ENCODE measurements around the gene CPVL. TPM values are rescaled to one million over a fixed set of nuclear protein-coding genes. Genes with fewer than 3 reads are reported as not detected.
A peak's percentile ranks its signal among the peaks of the same experiment; 100 is the strongest.

CPVL gene
- polyA plus RNA-seq, 1 donor from 2014 or later, result 1.6 TPM

DNA sequence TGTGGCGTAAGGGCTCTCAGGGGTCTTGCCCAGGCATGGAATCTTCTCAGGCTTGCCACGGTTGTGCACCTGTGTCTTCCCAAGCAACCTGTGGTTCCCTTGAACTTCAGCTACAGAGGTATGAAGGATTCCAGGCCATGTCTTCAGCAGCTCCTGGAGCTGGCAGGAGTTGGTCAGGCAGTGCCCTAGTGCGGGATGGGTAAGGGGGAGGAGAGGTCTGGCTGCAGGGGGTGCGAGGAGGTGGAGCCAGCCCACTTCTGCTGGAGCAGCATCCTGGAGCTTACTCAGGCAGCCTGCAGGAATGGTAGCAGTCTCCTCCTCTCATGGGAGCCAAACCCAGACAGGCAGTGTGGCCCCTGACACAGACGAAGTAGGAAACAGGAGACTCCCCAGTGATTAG is 184.4 kb downstream of the CPVL start:
- Mint-ChIP-seq H3K4me3 (no peak overlapping the region), H3K4me1 (peaks cover 0 to 5% (median 4%) of the 10 kb centered on the region in 3 donors), H3K27me3 (peaks cover 20% of the 10 kb centered on the region), H3K9me3 (peaks cover 0 to 5% (median 0%) of the 10 kb centered on the region in 3 donors), H3K27ac (no peak overlapping the region), H3K36me3 (no peaks in the 10 kb centered on the region)

DNA sequence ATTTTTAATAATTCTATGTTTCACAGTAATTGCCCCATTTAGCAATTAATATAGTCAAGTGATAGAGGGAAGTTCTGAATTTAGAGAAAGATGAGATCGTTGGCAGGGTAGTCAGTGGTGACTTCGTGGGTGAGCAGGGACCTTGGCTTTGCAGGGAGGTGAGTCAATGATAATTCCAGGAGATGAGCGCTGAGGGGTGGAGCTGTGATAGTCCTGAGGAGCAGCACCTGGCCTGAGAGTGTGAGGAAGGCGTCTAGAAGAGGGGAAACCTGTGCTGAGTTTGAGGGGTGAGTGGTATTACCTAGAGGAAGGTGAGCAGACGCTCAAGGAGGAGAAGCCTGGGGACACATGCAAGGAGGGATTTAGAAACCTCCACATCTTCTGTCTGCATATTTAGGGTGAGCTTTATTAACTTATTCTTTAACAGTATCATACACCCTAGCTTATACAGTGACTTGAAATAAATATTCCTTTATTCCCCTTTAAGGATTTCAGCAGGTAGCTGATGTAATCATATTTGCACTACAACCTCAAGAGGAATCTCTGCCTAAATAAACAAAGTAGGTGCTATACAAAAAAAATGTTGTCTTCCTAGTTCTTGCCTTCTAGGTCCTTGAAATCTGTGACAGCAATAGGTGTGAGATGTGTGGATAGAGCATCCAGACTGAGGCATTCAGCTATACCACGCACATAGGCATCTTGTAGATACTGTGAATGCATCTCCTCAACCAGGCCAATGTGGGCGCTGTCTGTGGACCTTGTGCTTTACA is 186.1 kb downstream of the CPVL start:
- Mint-ChIP-seq H3K27ac (no peak overlapping the region), H3K36me3 (no peaks in the 10 kb centered on the region), H3K4me1 (peaks cover 0 to 5% (median 4%) of the 10 kb centered on the region in 3 donors), H3K9me3 (peaks cover 0 to 3% (median 0%) of the 10 kb centered on the region in 3 donors), H3K4me3 (no peak overlapping the region), H3K27me3 (peaks cover 26% of the 10 kb centered on the region)

DNA sequence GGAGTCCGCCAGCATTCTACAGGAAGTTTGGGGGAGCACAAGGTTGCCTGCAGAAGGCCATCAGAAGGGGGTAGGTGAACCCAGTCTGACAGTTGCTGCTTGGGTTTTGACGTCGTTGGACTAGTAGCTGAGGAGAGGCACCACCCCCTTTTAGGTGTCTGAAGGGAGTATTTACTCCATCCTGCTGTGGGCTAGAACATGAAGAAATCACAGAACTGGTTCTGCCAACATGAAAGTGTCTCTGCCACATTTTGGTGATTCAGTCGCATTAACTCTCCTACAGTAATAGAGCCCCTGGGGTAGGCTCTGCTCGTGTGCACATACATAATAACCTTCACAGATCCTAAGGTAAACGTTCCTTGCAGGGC is 187.4 kb downstream of the CPVL start:
- peaks cover 0 to 7% (median 4%) of the 10 kb centered on the region in 3 donors for H3K4me1 Mint-ChIP-seq
- no peak overlapping the region for H3K27ac Mint-ChIP-seq
- peak overlapping the region in 2 of 4 donors; percentile 8 to 59 for H3K4me3 Mint-ChIP-seq
- peaks cover 0 to 3% (median 0%) of the 10 kb centered on the region in 3 donors for H3K9me3 Mint-ChIP-seq
- no peaks in the 10 kb centered on the region for H3K36me3 Mint-ChIP-seq
- peaks cover 35% of the 10 kb centered on the region for H3K27me3 Mint-ChIP-seq

DNA sequence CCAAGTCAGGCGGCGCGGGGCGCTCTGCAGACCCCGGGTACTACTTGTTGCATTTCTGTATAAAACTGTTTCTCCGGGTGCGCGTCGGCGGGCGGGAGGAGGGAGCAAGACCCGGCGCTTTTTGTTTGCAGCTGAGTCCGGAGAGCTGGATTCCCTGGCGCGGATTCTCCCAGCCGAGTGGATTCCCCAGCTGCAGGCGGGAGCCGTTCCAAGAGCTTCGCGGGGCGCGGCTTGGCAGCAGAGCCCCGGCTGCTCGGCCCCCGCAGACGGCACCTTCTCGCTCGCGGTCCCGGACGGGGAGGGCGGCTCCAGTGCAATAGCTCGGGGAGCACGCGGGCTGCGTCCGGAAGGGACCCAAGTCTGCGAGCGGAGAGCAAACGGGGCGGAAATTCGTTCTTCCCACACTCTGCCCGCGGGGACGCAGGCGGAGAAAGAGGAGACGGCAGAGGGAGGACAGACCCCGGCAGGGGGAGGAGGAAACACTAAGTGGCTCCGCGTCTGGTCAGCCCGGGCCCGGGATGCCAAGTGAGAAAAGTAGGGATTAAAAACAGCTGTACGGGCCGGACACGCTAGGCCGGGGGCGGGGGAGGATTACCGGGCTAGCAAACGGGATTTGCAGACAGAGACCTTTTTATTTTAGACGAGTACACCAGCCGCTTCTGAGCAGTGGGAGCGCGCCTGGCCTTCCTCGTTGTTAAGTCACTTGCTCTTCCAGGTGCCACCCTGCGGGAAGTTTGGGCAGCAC is 187.9 kb downstream of the CPVL start, which contains the start of gene TRIL:
TSS of gene TRIL (minus strand) at position 96 of the 745 bp plus-strand sequence. CDS start 284 bp downstream, outside the sequence.
- H3K4me1 Mint-ChIP-seq, result peaks cover 0 to 7% (median 4%) of the 10 kb centered on the region in 3 donors
- peaks cover 36% of the 10 kb centered on the region for H3K27me3 Mint-ChIP-seq
- no peaks in the 10 kb centered on the region for H3K36me3 Mint-ChIP-seq
- H3K27ac Mint-ChIP-seq, result peak within 1 kb of the TSS in 2 of 3 donors; percentile 28 to 63
- peak within 1 kb of the TSS; percentile 2 to 70 (median 8) for H3K4me3 Mint-ChIP-seq
- H3K9me3 Mint-ChIP-seq, result peaks cover 0 to 3% (median 0%) of the 10 kb centered on the region in 3 donors

DNA sequence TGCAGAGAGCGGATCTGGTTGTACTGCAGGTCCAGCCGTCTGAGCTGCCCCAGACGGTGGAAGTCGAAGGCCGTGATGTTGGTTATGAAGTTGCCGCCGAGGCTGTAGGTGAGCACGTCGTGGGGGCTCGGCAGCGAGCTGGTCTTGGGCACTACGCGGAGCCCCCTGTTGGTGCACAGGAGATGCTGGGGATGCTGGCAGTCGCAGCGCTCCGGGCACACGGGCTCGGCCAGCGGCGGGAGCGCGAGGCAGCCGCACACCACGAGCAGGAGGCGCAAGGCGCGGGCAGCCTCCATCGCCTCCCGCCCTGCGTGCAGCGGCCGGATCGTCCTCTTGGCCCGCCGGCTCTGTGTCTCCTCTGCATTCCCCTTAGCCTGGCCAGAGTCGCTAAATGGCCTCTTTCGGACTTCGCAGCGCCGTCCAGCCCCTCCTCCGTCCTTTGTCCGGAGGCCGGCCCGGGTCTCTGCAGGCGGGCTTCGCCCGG is 188.5 kb downstream of the CPVL start:
- peak overlapping the region in 1 of 3 donors; percentile 28 for H3K27ac Mint-ChIP-seq

DNA sequence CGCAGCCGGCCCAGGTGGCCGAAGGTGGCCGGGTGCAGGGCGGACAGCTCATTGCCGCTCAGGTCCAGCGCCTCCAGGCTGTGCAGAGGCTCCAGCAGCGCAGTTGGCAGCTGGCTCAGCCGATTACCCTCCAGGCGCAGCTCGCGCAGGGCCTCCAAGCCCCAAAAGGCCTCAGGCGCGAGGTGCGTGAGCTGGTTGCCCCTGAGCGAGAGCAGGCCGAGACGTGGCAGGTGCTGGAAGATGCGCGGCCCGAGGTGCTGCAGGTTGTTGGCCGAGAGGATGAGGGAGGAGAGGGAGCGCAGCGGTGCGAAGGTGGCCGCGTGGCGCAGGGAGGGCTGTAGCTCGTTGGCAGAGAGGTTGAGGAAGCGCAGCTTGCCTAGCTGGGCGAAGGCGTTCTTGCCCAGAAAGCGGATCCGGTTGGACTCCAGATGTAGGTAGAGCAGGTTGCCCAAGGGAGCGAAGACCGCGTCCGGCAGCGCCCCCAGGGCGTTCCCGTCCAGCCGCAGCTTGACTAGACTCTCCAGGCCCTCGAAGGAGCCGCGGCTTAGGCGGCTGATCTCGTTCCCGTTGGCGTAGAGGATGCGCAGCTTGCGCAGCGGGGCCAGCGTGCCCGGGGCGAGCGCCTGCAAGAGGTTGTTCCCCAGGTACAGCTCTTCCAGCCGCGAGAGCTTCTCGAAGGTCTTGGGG is 189.1 kb downstream of the CPVL start:
- Mint-ChIP-seq H3K4me3 (peak overlapping the region in 3 of 4 donors; percentile 2 to 70 (median 7)), H3K36me3 (no peaks in the 10 kb centered on the region), H3K27ac (peak overlapping the region in 2 of 3 donors; percentile 28 to 63), H3K27me3 (peaks cover 47% of the 10 kb centered on the region), H3K9me3 (peaks cover 0 to 3% (median 0%) of the 10 kb centered on the region in 3 donors), H3K4me1 (peaks cover 0 to 7% (median 4%) of the 10 kb centered on the region in 3 donors)

More for the DNA sequence above, 188.5 kb downstream of the CPVL start:
- peaks cover 0 to 7% (median 4%) of the 10 kb centered on the region in 3 donors for H3K4me1 Mint-ChIP-seq
- H3K36me3 Mint-ChIP-seq, result no peaks in the 10 kb centered on the region
- H3K9me3 Mint-ChIP-seq, result peaks cover 0 to 3% (median 0%) of the 10 kb centered on the region in 3 donors
- peaks cover 42% of the 10 kb centered on the region for H3K27me3 Mint-ChIP-seq
- H3K4me3 Mint-ChIP-seq, result peak overlapping the region in 2 of 4 donors; percentile 2 to 65

DNA sequence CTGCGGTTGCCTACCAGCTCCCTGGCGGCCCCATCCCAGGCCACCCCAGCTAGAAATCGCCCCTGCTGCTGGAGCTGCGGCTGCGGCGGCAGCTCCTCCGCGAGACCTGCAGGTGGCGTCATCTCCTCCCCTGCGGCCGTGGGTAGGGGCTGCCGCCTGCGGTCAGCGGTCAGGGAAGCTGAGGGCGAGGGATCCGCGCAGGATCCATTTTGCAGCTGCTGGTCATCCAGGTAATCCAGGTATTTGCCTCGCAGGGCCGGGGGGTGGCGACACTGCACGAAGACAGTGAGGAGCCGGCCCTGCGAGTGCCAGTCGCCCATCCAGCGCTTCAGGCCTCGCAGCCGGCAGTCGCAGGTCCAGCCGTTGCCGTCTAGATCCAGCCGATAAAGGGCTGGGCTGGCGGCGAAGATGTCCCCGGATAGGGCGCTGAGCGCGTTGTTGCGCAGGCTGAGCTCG is 189.7 kb downstream of the CPVL start:
- Mint-ChIP-seq H3K27me3 (peaks cover 45% of the 10 kb centered on the region), H3K9me3 (peaks cover 0 to 3% (median 0%) of the 10 kb centered on the region in 3 donors), H3K4me3 (peak overlapping the region in 2 of 4 donors; percentile 7 to 32), H3K27ac (no peak overlapping the region), H3K36me3 (no peaks in the 10 kb centered on the region), H3K4me1 (peaks cover 0 to 7% (median 4%) of the 10 kb centered on the region in 3 donors)

DNA sequence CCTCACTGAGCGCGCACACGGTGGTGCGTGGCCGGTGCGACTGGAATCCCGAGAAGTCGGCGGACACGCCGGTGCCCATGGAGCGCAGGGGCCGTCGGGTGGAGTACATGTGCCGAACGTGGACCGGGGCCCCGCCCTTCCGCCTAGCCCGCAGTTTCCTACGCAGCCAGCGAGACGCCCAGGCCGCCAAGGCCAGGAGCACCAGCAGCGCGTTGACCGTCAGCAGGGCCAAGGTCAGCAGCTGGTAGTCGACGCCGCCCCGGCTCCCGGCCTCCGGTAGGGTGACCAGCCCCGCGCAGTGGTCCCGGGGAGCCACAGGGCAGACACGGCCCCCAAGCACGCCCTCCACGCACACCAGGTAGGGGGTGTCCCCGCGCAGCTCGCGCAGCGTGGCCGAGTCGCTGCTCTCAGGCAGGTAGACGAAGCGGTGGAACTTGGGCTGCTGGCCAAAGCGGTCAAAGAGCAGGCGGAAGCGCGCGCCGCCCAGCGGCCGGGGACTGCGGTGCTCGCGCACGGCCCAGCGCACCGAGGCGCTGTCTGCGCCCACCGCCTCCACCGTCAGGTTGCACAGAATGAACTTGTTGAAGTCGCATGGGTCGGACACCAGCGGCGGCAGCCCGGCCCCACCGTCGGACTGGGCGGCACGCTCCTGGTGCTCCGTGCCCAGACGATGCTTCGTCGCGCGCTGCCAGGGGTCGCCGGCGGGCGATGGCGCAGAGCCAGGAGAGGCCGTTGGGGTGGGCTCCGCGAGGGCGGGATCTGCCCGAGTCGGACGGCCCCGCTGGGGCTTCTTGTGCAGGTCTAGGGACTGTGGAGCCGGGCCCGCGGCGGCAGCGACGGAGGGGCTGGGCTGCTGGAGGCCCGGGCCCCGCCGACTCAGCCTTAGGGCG is 190.4 kb downstream of the CPVL start:
- Mint-ChIP-seq H3K27me3 (peaks cover 45% of the 10 kb centered on the region), H3K9me3 (peaks cover 0 to 3% (median 0%) of the 10 kb centered on the region in 3 donors), H3K4me1 (peaks cover 0 to 7% (median 4%) of the 10 kb centered on the region in 3 donors), H3K4me3 (peak overlapping the region in 2 of 4 donors; percentile 39 to 63), H3K27ac (no peak overlapping the region), H3K36me3 (no peaks in the 10 kb centered on the region)

DNA sequence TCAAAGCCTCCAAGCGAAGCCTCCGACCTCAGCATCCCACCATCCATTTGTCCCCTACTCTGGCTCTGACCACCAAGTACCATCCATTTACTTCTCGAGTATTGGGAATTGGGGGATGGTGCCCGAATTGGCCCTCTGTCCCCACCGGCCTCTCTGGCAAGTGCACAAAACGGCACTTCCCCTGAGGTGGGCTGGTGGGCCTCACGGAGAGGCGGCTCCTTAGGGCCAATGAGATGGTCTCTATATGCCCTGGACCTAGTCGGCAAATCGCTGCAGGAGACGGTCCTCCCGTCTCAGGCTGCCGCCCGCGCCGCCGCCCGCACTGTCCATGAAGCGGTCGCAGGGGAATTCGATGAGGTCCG is 191.0 kb downstream of the CPVL start:
- no peak overlapping the region for H3K27ac Mint-ChIP-seq
- peaks cover 0 to 7% (median 4%) of the 10 kb centered on the region in 3 donors for H3K4me1 Mint-ChIP-seq
- peak overlapping the region in 3 of 4 donors; percentile 29 to 67 (median 63) for H3K4me3 Mint-ChIP-seq
- peaks cover 45% of the 10 kb centered on the region for H3K27me3 Mint-ChIP-seq
- peaks cover 0 to 3% (median 0%) of the 10 kb centered on the region in 3 donors for H3K9me3 Mint-ChIP-seq
- H3K36me3 Mint-ChIP-seq, result no peaks in the 10 kb centered on the region

DNA sequence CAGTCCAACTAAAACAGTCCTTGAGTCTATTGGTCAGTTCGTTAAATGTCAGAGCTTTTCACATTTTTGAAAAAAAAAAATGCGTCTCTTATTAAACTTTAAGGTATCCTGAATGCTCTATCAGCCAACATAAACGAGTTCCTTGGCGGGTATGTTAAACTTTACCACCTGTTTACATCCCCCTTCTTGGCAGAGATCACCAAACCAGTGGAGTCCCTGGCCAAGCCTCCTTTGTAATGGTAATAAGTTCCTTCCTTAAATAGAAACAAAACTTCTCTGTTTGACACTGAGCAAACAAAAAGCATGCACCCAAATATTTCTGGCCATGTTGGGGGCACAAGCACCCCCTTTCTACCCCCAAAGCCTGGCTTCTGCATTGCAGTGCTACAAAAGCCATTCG is 191.4 kb downstream of the CPVL start:
- H3K36me3 Mint-ChIP-seq, result no peaks in the 10 kb centered on the region
- peaks cover 0 to 3% (median 0%) of the 10 kb centered on the region in 3 donors for H3K9me3 Mint-ChIP-seq
- peaks cover 45% of the 10 kb centered on the region for H3K27me3 Mint-ChIP-seq
- peak overlapping the region in 3 of 4 donors; percentile 29 to 67 (median 63) for H3K4me3 Mint-ChIP-seq
- H3K4me1 Mint-ChIP-seq, result peaks cover 0 to 7% (median 4%) of the 10 kb centered on the region in 3 donors
- H3K27ac Mint-ChIP-seq, result no peak overlapping the region

DNA sequence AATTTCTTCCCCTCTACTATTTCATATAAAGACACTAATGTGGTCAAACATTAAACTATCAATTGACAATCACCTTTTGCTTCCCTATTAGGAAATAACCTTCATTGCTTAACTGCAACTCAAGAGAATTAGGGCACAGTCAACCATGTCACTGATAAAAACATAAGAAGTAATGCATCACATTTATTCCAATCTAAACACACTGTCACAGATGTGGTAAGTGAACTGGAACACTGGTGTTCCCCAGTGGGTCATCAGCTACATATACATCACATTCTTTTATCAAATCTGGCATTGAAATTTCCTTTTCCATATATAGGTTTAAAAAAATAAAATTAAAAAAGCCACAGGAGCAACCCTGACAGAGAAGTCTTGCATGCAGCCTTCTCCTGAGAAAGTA is 191.9 kb downstream of the CPVL start:
- H3K9me3 Mint-ChIP-seq, result peaks cover 0 to 3% (median 0%) of the 10 kb centered on the region in 3 donors
- peaks cover 0 to 7% (median 4%) of the 10 kb centered on the region in 3 donors for H3K4me1 Mint-ChIP-seq
- peaks cover 50% of the 10 kb centered on the region for H3K27me3 Mint-ChIP-seq
- no peaks in the 10 kb centered on the region for H3K36me3 Mint-ChIP-seq
- H3K4me3 Mint-ChIP-seq, result no peak overlapping the region
- H3K27ac Mint-ChIP-seq, result no peak overlapping the region

DNA sequence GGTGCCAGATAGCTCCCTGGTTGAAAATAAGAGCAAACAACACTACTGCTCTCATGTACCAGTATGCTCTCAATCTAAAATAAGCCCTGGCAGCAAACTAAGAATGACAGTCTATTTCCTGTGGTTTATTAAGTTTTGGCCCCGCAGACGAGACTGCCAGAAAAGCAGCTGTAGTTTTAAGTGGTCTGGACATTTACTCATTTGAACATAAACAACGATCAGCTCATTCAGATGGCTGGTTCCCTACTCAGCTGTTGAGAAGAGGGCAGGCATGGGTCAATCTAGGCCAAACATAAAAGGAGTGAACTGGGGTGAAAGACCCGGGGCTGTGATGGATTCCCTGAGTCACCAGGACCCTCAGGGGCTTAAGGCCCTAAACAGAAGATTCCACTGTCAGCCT is 192.7 kb downstream of the CPVL start:
- peaks cover 0 to 7% (median 4%) of the 10 kb centered on the region in 3 donors for H3K4me1 Mint-ChIP-seq
- H3K27me3 Mint-ChIP-seq, result peaks cover 43% of the 10 kb centered on the region
- no peak overlapping the region for H3K4me3 Mint-ChIP-seq
- no peaks in the 10 kb centered on the region for H3K9me3 Mint-ChIP-seq
- no peaks in the 10 kb centered on the region for H3K36me3 Mint-ChIP-seq
- H3K27ac Mint-ChIP-seq, result no peak overlapping the region

All from IgD-negative memory B cell (primary cell).